ENCODE data around the gene ZNF689. TPM values are rescaled to one million over a fixed set of nuclear protein-coding genes. Genes with fewer than 3 reads are reported as not detected.
A peak's percentile ranks its signal among the peaks of the same experiment; 100 is the strongest.
"Not testable (repeated sequence)": the region's sequence is repeated elsewhere in the genome, so short reads cannot be mapped to it uniquely, and the experiment has no call there.

Gene ZNF689
- total RNA-seq, 1 donor from 2014 or later, result 10.2 TPM

GRCh38 chr16:30636599-30636998 lies 26.4 kb upstream of the ZNF689 start:
- DNase-seq (ENCODE audit: low spot score), result no peak

- no peak for DNase-seq (ENCODE audit: low spot score)
These were observed 23.3 kb upstream of the ZNF689 start for GRCh38 chr16:30633526-30633925.

- DNase-seq (ENCODE audit: low spot score), result not testable (repeated sequence)
These were observed 22.3 kb upstream of the ZNF689 start for GRCh38 chr16:30632454-30632853.

GRCh38 chr16:30628628-30629540 lies 18.7 kb upstream of the ZNF689 start:
- peak; percentile 88 for DNase-seq (ENCODE audit: low spot score)

GRCh38 chr16:30626236-30626635 lies 16.0 kb upstream of the ZNF689 start:
- no peak for DNase-seq (ENCODE audit: low spot score)

- DNase-seq (ENCODE audit: low spot score), result no peak
These were observed 13.5 kb upstream of the ZNF689 start for GRCh38 chr16:30623536-30624283.

- DNase-seq (ENCODE audit: low spot score), result no peak
These were observed 12.4 kb upstream of the ZNF689 start for GRCh38 chr16:30622455-30623032.

GRCh38 chr16:30621765-30622164 lies 11.6 kb upstream of the ZNF689 start:
- no peak for DNase-seq (ENCODE audit: low spot score)

GRCh38 chr16:30620169-30620568 lies 10.0 kb upstream of the ZNF689 start:
- DNase-seq (ENCODE audit: low spot score), result no peak

- DNase-seq (ENCODE audit: low spot score), result no peak
These were observed 9.4 kb upstream of the ZNF689 start for GRCh38 chr16:30619638-30620037.

GRCh38 chr16:30619202-30619601 lies 9.0 kb upstream of the ZNF689 start:
- no peak for DNase-seq (ENCODE audit: low spot score)

- no peak for DNase-seq (ENCODE audit: low spot score)
These were observed 5.3 kb upstream of the ZNF689 start for GRCh38 chr16:30615358-30616091.

GRCh38 chr16:30609002-30609925 lies 925 bp downstream of the ZNF689 start:
- DNase-seq (ENCODE audit: low spot score), result peak; percentile 67

- no peak for DNase-seq (ENCODE audit: low spot score)
These were observed 4.2 kb downstream of the ZNF689 start for GRCh38 chr16:30606004-30606403.

- DNase-seq (ENCODE audit: low spot score), result no peak
These were observed 5.0 kb downstream of the ZNF689 start for GRCh38 chr16:30605158-30605557.

GRCh38 chr16:30604316-30604947 lies 5.8 kb downstream of the ZNF689 start:
- no peak for DNase-seq (ENCODE audit: low spot score)

- DNase-seq (ENCODE audit: low spot score), result no peak
These were observed 6.3 kb downstream of the ZNF689 start for GRCh38 chr16:30603945-30604315.

GRCh38 chr16:30602616-30603277 lies 7.4 kb downstream of the ZNF689 start:
- no peak for DNase-seq (ENCODE audit: low spot score)

GRCh38 chr16:30601966-30602365 lies 8.2 kb downstream of the ZNF689 start:
- DNase-seq (ENCODE audit: low spot score), result no peak

- no peak for DNase-seq (ENCODE audit: low spot score)
These were observed 9.3 kb downstream of the ZNF689 start for GRCh38 chr16:30600929-30601328.
